Measurements from ENCODE around the gene PRKD1.

Gene PRKD1

GRCh38 chr14:29829851-29830250 is 97.8 kb downstream of the PRKD1 start:
- no peak for DNase-seq

GRCh38 chr14:29823816-29824215 is 103.8 kb downstream of the PRKD1 start:
- DNase-seq, result peak; percentile 35

GRCh38 chr14:29822430-29822709 is 105.3 kb downstream of the PRKD1 start:
- no peak for DNase-seq

- peak; percentile 41 for DNase-seq
Observed at GRCh38 chr14:29821661-29822429, 105.8 kb downstream of the PRKD1 start.

GRCh38 chr14:29821242-29821641 is 106.4 kb downstream of the PRKD1 start:
- peak; percentile 27 for DNase-seq

GRCh38 chr14:29820785-29821184 is 106.9 kb downstream of the PRKD1 start:
- DNase-seq, result no peak

GRCh38 chr14:29817767-29818405 is 109.8 kb downstream of the PRKD1 start:
- DNase-seq, result no peak

- no peak for DNase-seq
Observed at GRCh38 chr14:29815016-29815674, 112.5 kb downstream of the PRKD1 start.

GRCh38 chr14:29814156-29815015 is 113.3 kb downstream of the PRKD1 start:
- DNase-seq, result no peak

GRCh38 chr14:29810682-29811081 is 117.0 kb downstream of the PRKD1 start:
- no peak for DNase-seq

- DNase-seq, result no peak
Observed at GRCh38 chr14:29810064-29810463, 117.6 kb downstream of the PRKD1 start.

- DNase-seq, result no peak
Observed at GRCh38 chr14:29806124-29806517, 121.5 kb downstream of the PRKD1 start.

- no peak for DNase-seq
Observed at GRCh38 chr14:29805415-29806123, 122.1 kb downstream of the PRKD1 start.

- no peak for DNase-seq
Observed at GRCh38 chr14:29804481-29805266, 123.0 kb downstream of the PRKD1 start.

- DNase-seq, result no peak
Observed at GRCh38 chr14:29803045-29803444, 124.6 kb downstream of the PRKD1 start.

GRCh38 chr14:29802211-29802610 is 125.4 kb downstream of the PRKD1 start:
- DNase-seq, result no peak

GRCh38 chr14:29800961-29801360 is 126.7 kb downstream of the PRKD1 start:
- no peak for DNase-seq

GRCh38 chr14:29799464-29800095 is 128.1 kb downstream of the PRKD1 start:
- no peak for DNase-seq

- no peak for DNase-seq
Observed at GRCh38 chr14:29798811-29799210, 128.8 kb downstream of the PRKD1 start.

- no peak for DNase-seq
Observed at GRCh38 chr14:29798108-29798663, 129.5 kb downstream of the PRKD1 start.

- no peak for DNase-seq
Observed at GRCh38 chr14:29796853-29797252, 130.8 kb downstream of the PRKD1 start.

All from eye (tissue), 1 donor.